Upper lobe of left lung (tissue), 4 donors: Measurements from ENCODE around the gene MYO16.

Experiments
- EP300 ChIP-seq, 4 donors: sonication (generic); formaldehyde crosslinking; IDR thresholded peaks; one replicate each; pipeline ENCODE4 v1.5.1; 2017; ENCODE audit warnings: antibody characterized with exemption in 4 of 4, control low read depth in 2 of 4
- POLR2A ChIP-seq, 4 donors: fragments of 450-650 bp; IDR thresholded peaks; one replicate each; pipeline ENCODE4 v1.5.1; 2016 to 2017; ENCODE audit warnings: antibody characterized with exemption in 4 of 4, mild to moderate bottlenecking in 2 of 4
- POLR2AphosphoS5 ChIP-seq, 2 donors: sonication (generic); formaldehyde crosslinking; IDR thresholded peaks; one replicate each; pipeline ENCODE4 v1.5.1; 2017; ENCODE audit warnings: antibody characterized with exemption in 2 of 2
- TF ChIP-seq, protein P1 (sequence below), 6 experiments: fragments of 450-650 bp in 4 of 6; fragments of 200-600 bp in 2 of 6; sonication (generic) in 2 of 6; IDR thresholded peaks; one replicate each; pipeline ENCODE4 v1.5.1; 2016 to 2019; ENCODE audit warnings: antibody characterized with exemption in 6 of 6

DNA sequence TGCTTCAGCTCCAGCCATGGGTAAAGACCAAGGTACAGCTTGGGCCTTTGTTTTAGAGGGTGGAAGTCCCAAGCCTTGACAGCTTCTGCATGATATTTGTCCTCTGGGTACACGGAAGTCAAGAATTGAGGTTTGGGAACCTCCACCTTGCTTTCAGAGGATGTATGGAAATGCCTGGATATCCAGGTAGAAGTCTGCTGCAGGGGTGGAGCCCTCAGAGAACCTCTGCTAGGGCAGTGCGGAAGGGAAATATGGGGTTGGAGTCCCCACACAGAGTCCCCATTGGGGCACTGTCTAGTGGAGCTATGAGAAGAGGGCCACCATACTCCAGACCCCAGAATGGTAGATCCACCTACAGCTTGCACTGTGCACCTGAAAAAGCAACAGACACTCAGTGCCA, 23.0 kb upstream of the MYO16 start:
- TF ChIP-seq, protein P1, sequence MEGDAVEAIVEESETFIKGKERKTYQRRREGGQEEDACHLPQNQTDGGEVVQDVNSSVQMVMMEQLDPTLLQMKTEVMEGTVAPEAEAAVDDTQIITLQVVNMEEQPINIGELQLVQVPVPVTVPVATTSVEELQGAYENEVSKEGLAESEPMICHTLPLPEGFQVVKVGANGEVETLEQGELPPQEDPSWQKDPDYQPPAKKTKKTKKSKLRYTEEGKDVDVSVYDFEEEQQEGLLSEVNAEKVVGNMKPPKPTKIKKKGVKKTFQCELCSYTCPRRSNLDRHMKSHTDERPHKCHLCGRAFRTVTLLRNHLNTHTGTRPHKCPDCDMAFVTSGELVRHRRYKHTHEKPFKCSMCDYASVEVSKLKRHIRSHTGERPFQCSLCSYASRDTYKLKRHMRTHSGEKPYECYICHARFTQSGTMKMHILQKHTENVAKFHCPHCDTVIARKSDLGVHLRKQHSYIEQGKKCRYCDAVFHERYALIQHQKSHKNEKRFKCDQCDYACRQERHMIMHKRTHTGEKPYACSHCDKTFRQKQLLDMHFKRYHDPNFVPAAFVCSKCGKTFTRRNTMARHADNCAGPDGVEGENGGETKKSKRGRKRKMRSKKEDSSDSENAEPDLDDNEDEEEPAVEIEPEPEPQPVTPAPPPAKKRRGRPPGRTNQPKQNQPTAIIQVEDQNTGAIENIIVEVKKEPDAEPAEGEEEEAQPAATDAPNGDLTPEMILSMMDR (IDR thresholded peaks at IDR 0.05) = no peak
- TF ChIP-seq EP300 (IDR thresholded peaks at IDR 0.05) (no peak), POLR2AphosphoS5 (IDR thresholded peaks at IDR 0.05) (no peak), POLR2A (IDR thresholded peaks at IDR 0.05) (no peak)
